ENCODE data around the gene PPP1R14B. TPM values are rescaled to one million over a fixed set of nuclear protein-coding genes. Genes with fewer than 3 reads are reported as not detected.

Gene PPP1R14B, protein sequence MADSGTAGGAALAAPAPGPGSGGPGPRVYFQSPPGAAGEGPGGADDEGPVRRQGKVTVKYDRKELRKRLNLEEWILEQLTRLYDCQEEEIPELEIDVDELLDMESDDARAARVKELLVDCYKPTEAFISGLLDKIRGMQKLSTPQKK
- total RNA-seq (ENCODE audit: low replicate concordance) = 187 and 274 TPM in 2 replicates
- long read RNA-seq, partial matches to known transcripts = 0 of 3 reads
- long read RNA-seq, other reads (novel, unspliced or antisense) = 0 of 3 reads

DNA sequence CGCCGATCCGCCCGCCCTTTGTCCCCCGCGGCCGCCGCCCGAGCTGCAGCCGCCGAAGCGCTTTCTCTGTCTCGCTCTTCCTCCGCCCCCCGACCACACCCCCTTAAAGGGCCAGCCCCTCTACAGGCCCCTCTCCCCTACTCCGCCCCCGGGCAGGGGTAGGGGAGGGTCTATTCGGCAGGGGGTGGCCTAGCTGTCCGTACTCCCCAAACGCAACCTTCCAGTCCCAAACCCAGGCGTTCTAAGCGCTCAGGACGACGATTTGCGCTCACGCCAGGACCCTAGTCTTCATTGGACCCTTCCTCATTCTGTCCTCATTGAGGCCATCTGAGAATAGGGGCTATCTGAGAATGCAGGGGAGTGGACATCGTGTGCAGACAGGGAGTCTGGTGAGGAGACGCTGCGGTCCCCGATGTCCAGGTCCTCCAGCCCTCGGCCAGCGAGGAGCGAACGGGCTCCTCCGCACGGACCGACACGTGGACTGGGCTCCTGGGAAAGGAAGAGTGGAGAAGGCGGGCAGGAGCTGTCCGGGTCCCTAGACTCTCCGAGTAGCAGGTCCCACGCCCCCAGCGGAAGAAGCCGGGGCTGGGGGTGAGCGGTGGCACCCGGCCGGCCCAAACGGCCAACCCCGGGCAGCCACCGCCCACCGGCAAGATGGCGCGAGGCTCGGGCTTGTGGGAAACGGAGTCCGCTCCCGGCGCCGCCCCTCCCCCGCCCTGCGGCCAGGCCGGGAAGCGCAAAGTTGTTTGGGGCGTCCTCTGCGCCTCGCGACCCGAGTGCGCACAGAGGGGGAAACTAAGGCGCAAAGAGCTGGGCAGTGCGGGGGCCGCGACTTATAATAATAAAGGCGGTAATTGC, at the start of gene PPP1R14B:
Gene PPP1R14B (minus strand): TSS at position 73 of the 858 bp plus-strand sequence. CDS start 270 bp downstream, outside the sequence.
- peak within 1 kb of the TSS; percentile 99 for H3K27ac Mint-ChIP-seq
- H3K4me1 Mint-ChIP-seq (ENCODE audit: unreplicated experiment) = peaks cover 16% of the 10 kb centered on the region
- H3K36me3 Mint-ChIP-seq = no peaks in the 10 kb centered on the region
- H3K4me3 Mint-ChIP-seq = peak within 1 kb of the TSS; percentile 94
- TF ChIP-seq, protein P1, sequence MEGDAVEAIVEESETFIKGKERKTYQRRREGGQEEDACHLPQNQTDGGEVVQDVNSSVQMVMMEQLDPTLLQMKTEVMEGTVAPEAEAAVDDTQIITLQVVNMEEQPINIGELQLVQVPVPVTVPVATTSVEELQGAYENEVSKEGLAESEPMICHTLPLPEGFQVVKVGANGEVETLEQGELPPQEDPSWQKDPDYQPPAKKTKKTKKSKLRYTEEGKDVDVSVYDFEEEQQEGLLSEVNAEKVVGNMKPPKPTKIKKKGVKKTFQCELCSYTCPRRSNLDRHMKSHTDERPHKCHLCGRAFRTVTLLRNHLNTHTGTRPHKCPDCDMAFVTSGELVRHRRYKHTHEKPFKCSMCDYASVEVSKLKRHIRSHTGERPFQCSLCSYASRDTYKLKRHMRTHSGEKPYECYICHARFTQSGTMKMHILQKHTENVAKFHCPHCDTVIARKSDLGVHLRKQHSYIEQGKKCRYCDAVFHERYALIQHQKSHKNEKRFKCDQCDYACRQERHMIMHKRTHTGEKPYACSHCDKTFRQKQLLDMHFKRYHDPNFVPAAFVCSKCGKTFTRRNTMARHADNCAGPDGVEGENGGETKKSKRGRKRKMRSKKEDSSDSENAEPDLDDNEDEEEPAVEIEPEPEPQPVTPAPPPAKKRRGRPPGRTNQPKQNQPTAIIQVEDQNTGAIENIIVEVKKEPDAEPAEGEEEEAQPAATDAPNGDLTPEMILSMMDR (conservative IDR thresholded peaks at IDR 0.05) = peak; percentile 33
- peak; percentile 90 for DNase-seq (ENCODE audit: extremely low spot score, unreplicated experiment)
- H3K27me3 Mint-ChIP-seq = no peaks in the 10 kb centered on the region
- H3K9me3 Mint-ChIP-seq = no peaks in the 10 kb centered on the region

DNA sequence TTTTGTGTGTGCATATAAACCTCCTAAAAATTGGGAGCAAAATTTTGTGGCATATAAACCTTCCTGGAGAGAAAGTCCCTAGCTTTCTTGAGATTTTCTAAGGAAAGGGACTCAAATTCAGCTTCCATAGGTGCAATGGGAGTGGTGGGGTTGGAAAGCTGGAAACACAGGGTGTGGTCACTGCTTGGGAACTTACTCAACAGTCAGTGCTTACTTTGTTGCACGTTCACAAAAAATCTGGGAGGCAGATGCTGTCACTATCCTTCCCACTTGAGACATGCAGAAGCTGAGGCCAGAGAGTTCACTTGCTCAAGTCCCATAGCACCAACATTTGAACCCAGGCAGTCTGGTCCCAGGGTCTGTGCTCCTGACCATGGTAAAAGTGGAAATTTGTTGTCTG, 49.5 kb upstream of the PPP1R14B start:
- Mint-ChIP-seq H3K27me3 (peaks cover 89% of the 10 kb centered on the region), H3K4me3 (no peak overlapping the region), H3K9me3 (no peaks in the 10 kb centered on the region), H3K4me1 (ENCODE audit: unreplicated experiment) (peaks cover 4% of the 10 kb centered on the region), H3K27ac (no peak overlapping the region), H3K36me3 (no peaks in the 10 kb centered on the region)
- TF ChIP-seq, protein P1 (conservative IDR thresholded peaks at IDR 0.05) = no peak
- no peak for DNase-seq (ENCODE audit: extremely low spot score, unreplicated experiment)

DNA sequence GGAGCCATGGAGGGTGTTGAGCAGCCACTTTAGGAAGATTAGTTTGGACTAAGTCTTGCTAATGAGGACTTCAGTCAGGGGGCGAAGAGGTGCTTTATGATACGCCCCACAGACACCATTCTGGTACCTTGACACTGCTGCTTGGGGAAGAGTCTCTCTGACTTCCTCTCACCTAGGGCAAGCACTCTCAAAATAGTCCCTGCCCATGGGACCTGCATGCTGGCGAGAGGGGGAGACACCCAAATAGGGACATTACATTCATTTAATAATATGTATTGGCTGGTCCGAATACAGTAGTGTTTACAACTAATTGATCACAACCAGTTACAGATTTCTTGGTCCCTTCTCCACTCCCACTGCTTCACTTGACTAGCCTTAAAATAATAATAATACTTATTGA, 49.0 kb upstream of the PPP1R14B start:
- Mint-ChIP-seq H3K4me1 (ENCODE audit: unreplicated experiment) (peaks cover 4% of the 10 kb centered on the region), H3K27me3 (peaks cover 88% of the 10 kb centered on the region), H3K4me3 (no peak overlapping the region), H3K27ac (no peak overlapping the region), H3K36me3 (peaks cover under 1% of the 10 kb centered on the region), H3K9me3 (no peaks in the 10 kb centered on the region)
- no peak for DNase-seq (ENCODE audit: extremely low spot score, unreplicated experiment)
- TF ChIP-seq, protein P1 (conservative IDR thresholded peaks at IDR 0.05) = no peak

DNA sequence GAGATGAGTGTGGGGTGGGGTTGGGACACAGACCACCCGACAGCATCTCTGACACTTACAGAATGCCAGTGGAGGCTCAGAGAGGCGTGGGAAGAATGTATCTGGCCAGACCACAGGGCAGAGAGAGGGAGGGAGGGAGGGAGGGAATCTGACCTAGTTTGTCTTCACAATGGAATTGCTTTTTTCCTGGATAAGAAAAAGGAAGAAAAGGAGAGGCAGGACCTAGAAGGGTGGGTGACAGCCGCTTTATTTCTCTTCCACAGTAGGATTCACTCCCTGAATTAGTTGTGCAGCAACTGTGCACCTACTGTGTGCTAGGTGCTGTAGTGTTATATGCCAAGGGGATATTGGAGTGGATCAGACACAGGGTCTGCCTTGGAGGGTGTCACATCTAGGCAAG, 48.0 kb upstream of the PPP1R14B start:
- H3K27me3 Mint-ChIP-seq = peaks cover 88% of the 10 kb centered on the region
- TF ChIP-seq, protein P1 (conservative IDR thresholded peaks at IDR 0.05) = no peak
- no peaks in the 10 kb centered on the region for H3K4me1 Mint-ChIP-seq (ENCODE audit: unreplicated experiment)
- DNase-seq (ENCODE audit: extremely low spot score, unreplicated experiment) = no peak
- H3K36me3 Mint-ChIP-seq = peaks cover 6% of the 10 kb centered on the region
- H3K27ac Mint-ChIP-seq = no peak overlapping the region
- H3K4me3 Mint-ChIP-seq = peak overlapping the region; percentile 9
- H3K9me3 Mint-ChIP-seq = no peaks in the 10 kb centered on the region

DNA sequence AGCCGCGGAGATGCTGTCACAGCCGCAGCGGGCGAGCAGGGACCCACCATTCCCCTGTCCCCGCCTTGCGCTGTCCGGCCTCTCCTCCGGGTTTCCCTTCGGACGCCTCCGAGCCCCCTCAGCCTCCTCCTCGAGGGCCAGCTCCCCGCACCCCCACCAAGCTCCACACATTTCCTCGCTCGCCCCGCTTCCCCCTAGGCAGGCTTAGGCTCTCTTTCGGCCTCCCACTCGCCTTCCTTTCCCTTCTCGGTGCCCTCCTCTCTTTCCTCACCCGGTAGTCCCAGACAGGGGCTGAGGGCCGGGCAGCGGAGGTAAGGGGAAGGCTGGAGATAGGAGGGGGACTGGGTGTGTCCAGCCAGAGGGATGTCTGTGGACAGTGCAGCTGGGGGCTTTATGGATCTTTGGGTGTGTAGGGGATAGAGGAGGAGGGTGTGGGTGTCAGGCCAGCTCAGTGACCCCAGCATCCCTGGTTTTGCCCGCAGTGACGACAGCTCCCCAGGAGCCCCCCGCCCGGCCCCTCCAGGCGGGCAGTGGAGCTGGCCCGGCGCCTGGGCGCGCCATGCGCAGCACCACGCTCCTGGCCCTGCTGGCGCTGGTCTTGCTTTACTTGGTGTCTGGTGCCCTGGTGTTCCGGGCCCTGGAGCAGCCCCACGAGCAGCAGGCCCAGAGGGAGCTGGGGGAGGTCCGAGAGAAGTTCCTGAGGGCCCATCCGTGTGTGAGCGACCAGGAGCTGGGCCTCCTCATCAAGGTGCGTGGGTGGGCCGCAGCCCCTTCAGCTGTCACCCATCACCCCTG, 45.9 kb upstream of the PPP1R14B start:
- H3K27me3 Mint-ChIP-seq = peaks cover 76% of the 10 kb centered on the region
- no peak for DNase-seq (ENCODE audit: extremely low spot score, unreplicated experiment)
- H3K4me3 Mint-ChIP-seq = peak overlapping the region; percentile 54
- H3K36me3 Mint-ChIP-seq = peaks cover 10% of the 10 kb centered on the region
- TF ChIP-seq, protein P1 (conservative IDR thresholded peaks at IDR 0.05) = no peak
- H3K27ac Mint-ChIP-seq = no peak overlapping the region
- no peaks in the 10 kb centered on the region for H3K4me1 Mint-ChIP-seq (ENCODE audit: unreplicated experiment)
- H3K9me3 Mint-ChIP-seq = no peaks in the 10 kb centered on the region
